Skin epidermis (tissue), 12 donors: Measurements from ENCODE around the gene SHISA2.
"Not testable (repeated sequence)": the region's sequence is repeated elsewhere in the genome, so short reads cannot be mapped to it uniquely, and the experiment has no call there.

Experiments
- H3K27ac ChIP-seq, 21 experiments: fragments of 200-600 bp; sonication (generic) in 11 of 21; one replicate each; pipeline ENCODE4 v1.5.0; 2020; ENCODE audit warnings: mild to moderate bottlenecking in 3 of 21, inconsistent platforms in 2 of 21, moderate library complexity in 2 of 21
- H3K4me3 ChIP-seq, 7 experiments: fragments of 200-600 bp; sonication (generic) in 2 of 7; one replicate each; pipeline ENCODE4 v1.5.0; 2020; ENCODE audit warnings: inconsistent platforms in 2 of 7, mild to moderate bottlenecking in 2 of 7, moderate library complexity in 1 of 7

The SHISA2 gene

GRCh38 chr13:26051657-26052311, at the start of gene SHISA2:
Gene SHISA2, minus strand, starts transcription at chr13:26052016. Its CDS starts 1,041 bp downstream, at chr13:26050975.
- Histone ChIP-seq H3K4me3 (peak within 1 kb of the TSS; percentile 17 to 40 (median 29)), H3K27ac (peak within 1 kb of the TSS in 5 of 21 experiments; percentile 14 to 30 (median 18))

GRCh38 chr13:26095846-26096610, 44.2 kb upstream of the SHISA2 start:
- H3K4me3 ChIP-seq = no peak overlapping the region
- no peak overlapping the region for H3K27ac ChIP-seq

DNA sequence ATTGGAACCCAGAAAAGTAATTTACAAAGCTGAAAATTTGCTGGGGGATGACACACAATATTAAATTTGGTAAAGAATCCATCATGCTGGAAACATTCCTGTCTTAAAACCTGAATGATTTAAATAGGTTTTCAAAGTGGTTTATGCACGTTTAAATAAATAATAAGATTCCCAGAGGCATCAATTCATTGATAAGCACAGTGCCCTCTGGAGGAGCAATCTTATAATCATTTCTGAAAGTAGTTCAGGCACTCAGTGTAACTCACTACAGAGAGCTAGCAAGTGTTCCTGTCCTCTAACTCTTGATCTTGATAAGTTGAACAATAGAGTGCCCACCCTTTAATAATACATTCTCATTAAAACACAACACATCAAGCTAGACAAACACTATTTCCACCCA, 43.5 kb upstream of the SHISA2 start:
- H3K4me3 ChIP-seq = no peak overlapping the region
- no peak overlapping the region for H3K27ac ChIP-seq

DNA sequence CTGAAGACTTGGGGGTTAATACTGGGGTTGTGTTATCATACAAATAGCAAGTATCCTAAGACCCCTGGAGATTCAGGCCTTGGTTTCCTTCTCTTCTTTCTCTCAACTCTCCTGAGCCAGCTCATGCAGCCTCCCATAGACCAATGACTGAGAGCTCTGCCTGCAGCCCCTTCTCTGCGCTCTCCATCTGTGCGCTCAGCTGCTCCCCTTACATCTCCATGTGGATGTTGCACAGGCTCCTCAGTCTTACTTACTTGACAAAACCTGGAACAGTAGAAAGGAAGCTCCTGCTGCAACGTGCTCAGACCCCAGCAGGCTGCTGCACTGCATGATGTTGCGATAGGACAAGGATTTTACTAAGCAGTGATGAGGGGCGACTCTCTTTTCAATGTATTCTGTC, 25.0 kb upstream of the SHISA2 start:
- not testable (repeated sequence) for H3K27ac ChIP-seq, H3K4me3 ChIP-seq

DNA sequence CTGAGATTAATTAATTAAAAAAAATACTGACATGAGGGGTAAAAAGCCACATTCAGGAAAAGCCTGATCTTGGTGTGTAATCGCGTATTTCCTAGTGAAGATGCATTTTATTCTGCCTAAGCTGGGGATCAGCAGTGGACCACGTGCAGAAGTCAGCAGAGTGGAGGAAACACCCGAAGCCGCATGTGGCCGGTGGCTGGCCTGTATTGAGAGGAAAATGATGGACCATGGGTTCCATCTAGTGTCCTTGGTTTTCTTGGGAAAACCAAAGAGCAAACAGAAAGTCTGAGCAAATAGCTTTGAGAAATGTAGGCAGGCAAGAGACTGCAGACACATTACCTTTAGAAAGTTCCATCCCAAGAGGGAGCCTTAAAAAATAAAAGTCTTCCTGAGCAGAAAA, 23.7 kb upstream of the SHISA2 start:
- Histone ChIP-seq H3K27ac (no peak overlapping the region), H3K4me3 (no peak overlapping the region)

- H3K4me3 ChIP-seq = no peak overlapping the region
- H3K27ac ChIP-seq = no peak overlapping the region
Measured at GRCh38 chr13:26074706-26075105, 22.9 kb upstream of the SHISA2 start.

DNA sequence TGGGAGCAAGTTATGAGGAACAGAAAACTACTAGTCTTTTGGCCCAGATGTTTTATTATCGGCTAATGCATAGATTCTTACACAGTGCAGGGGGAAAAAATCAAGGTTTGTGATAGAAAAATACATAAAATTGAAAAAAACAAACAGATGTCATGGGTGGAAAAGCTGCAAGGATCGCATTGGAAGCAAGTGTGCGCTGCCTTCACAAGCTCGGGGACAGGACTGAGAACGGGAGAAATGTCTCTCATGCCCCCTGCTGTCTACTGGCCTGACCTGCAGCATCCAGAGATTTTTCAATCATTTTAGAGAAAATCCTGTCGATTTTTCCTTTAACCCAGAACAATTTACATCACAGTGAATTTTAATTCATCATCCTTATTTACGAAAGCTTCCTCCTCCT, 20.5 kb upstream of the SHISA2 start:
- H3K27ac ChIP-seq, H3K4me3 ChIP-seq: not testable (repeated sequence)

DNA sequence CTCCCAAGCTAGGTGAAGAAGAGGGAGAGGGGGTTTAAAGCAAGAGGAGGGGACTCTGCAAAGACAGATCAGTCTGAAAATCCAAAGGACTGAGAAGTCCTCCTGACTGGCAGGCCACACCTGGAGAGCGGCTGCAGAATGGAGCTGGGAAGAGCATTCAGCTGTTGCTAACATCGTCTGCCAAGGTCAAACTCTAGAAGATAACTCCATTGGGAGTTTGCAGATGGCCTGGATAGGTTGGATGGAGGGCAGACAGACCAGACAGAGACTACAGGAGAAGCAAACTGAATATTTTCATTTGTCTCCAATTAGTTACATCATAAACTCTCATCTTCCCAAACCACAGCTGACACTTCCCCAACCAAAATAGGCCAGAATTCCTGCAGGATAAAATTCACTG, 19.9 kb upstream of the SHISA2 start:
- Histone ChIP-seq H3K4me3 (no peak overlapping the region), H3K27ac (no peak overlapping the region)

DNA sequence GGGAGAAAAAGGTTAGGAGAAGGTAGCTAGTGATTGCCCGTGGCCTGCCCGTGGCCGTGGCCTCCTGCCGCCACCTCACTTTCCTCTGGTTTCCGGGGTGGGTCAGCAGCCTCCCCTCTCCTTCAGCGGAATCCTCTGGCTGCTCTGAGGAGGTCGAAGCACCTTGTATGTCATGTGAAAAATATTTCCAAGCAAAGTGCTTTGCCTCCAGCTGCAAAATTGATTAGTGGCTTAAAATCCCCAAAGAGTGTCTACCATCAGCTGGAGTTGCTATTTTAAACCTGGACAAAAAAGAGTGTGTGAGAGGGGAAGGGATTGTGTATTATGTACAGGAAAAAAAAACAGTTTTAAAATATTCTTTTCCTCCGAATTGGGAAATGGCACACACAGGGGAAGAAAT, 17.8 kb upstream of the SHISA2 start:
- H3K4me3 ChIP-seq = not testable (repeated sequence)

GRCh38 chr13:26068372-26068771, 16.6 kb upstream of the SHISA2 start:
- not testable (repeated sequence) for H3K4me3 ChIP-seq, H3K27ac ChIP-seq

More for the DNA sequence above, 17.8 kb upstream of the SHISA2 start:
- H3K27ac ChIP-seq = not testable (repeated sequence)

DNA sequence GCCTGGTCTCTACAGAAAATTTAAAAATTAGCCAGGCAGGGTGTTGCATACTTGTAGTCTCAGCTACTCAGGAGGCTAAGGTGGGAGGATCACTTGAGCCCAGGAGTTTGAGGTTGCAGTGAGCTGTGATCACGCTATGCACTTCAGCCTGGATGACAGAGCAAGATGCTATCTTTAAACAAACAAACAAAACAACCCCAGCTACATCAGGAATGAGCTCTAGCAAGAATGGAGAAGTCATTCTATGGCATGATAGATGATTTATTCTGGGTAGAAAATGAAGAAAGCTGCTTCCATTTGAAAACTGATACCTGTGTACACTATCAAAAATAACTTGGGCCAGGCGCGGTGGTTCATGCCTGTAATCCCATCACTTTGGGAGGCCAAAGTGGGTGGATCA, 15.8 kb upstream of the SHISA2 start:
- no peak overlapping the region for H3K4me3 ChIP-seq
- no peak overlapping the region for H3K27ac ChIP-seq

DNA sequence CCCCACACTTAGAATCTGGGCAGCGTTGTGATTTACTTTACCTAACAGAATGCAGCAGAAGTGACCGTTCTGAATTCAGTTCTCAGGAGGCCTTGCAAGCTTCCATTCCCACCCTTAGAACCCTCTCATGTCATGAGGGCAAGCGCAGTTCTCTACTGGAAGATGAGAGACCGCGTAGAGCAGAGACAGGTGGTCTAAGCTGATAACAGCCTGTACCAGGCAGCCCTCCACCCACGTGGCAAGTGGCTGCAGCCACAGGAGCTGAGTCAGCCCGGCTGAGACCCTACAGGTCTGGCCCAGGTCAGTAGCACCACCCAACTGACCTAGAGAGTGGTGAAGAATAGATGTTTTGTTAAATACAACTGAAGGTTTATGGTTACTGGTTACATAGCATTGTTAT, 14.7 kb upstream of the SHISA2 start:
- not testable (repeated sequence) for H3K4me3 ChIP-seq, H3K27ac ChIP-seq

- no peak overlapping the region for H3K4me3 ChIP-seq
- no peak overlapping the region for H3K27ac ChIP-seq
Measured at GRCh38 chr13:26062853-26063444, 11.1 kb upstream of the SHISA2 start.

DNA sequence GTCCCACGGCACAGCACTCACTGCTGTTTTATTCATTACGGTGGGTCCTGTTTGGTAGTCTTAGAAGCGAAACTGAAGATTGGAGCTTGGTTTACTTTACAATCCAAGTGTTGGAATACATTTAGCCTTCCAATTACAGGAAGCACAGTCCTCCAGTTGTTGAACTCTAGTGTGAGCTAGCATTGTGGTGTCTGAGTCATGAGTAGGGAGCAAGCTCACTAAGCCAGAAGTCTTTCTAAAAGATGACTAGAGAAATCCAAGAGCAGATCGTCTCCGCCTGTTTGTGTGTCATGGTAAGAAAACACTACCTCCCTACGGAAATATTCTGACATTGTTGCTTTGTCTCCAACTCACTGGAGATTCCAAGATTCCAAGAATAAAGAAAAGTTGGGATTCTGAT, 10.1 kb upstream of the SHISA2 start:
- H3K4me3 ChIP-seq = no peak overlapping the region
- no peak overlapping the region for H3K27ac ChIP-seq

- H3K4me3 ChIP-seq = no peak overlapping the region
- no peak overlapping the region for H3K27ac ChIP-seq
Measured at GRCh38 chr13:26061256-26061655, 9.4 kb upstream of the SHISA2 start.

DNA sequence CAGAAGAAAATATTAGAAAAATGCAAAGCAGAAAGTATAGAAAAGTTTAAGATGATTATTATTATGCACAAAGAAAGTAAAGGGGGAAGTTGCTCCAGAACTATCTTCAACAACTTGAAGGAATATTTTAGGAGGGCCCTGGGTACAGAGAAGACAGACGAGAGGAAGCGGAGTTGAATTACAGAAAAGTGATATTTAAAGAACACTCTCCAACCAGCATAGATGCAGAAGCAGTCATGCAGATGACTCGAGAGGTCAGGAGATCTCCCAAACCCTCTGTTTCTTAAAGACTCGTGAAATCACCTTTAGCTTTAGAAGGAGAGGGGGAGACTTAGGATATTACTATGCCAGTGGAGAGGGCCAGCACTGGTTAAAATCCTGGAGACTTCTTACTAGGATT, 8.5 kb upstream of the SHISA2 start:
- no peak overlapping the region for H3K27ac ChIP-seq
- no peak overlapping the region for H3K4me3 ChIP-seq

GRCh38 chr13:26058704-26059103, 6.9 kb upstream of the SHISA2 start:
- Histone ChIP-seq H3K27ac (no peak overlapping the region), H3K4me3 (no peak overlapping the region)

- no peak overlapping the region for H3K4me3 ChIP-seq
Measured at GRCh38 chr13:26054896-26055295, 3.1 kb upstream of the SHISA2 start.

GRCh38 chr13:26053418-26053980, 1.7 kb upstream of the SHISA2 start:
- H3K27ac ChIP-seq = no peak overlapping the region
- H3K4me3 ChIP-seq = no peak overlapping the region

More at GRCh38 chr13:26054896-26055295, 3.1 kb upstream of the SHISA2 start:
- H3K27ac ChIP-seq = no peak overlapping the region

- peak overlapping the region in 2 of 7 experiments; percentile 34 to 40 for H3K4me3 ChIP-seq
- H3K27ac ChIP-seq = no peak overlapping the region
Measured at GRCh38 chr13:26052337-26052736, 521 bp upstream of the SHISA2 start.

- peak overlapping the region; percentile 17 to 40 (median 29) for H3K4me3 ChIP-seq
- peak overlapping the region in 4 of 21 experiments; percentile 8 to 21 (median 17) for H3K27ac ChIP-seq
Measured at GRCh38 chr13:26051231-26051656, 572 bp downstream of the SHISA2 start.
